Neural cell (in vitro differentiated cells): ENCODE data around the gene CASTOR1. TPM values are rescaled to one million over a fixed set of nuclear protein-coding genes. Genes with fewer than 3 reads are reported as not detected.

ENCODE experiments used
- H2AFZ ChIP-seq: fragments of 200-600, 300-800 bp; sonication (generic), shearing (Covaris generic); 2 replicates; pipeline ENCODE4 v1.6.0; 2014; ENCODE audit warnings: low read depth, mild to moderate bottlenecking, antibody characterized with exemption, low read length, moderate library complexity
- H3F3A ChIP-seq: fragments of 200-600 bp; shearing (Covaris generic); 2 replicates; pipeline ENCODE4 v1.6.1; 2016; ENCODE audit warnings: mild to moderate bottlenecking, moderate library complexity, mixed read lengths, antibody characterized with exemption, low read length; ENCODE audit not compliant: insufficient read depth, poor library complexity, severe bottlenecking
- H3K27ac ChIP-seq: fragments of 200-600, 300-800 bp; sonication (generic), shearing (Covaris generic); 2 replicates; pipeline ENCODE4 v1.5.1; 2014; ENCODE audit warnings: mild to moderate bottlenecking, low read length, moderate library complexity
- H3K27me3 ChIP-seq: fragments of 300-800, 200-600 bp; sonication (generic), shearing (Covaris generic); 2 replicates; pipeline ENCODE4 v1.6.0; 2014; ENCODE audit warnings: mild to moderate bottlenecking, low read depth, low read length, moderate library complexity; ENCODE audit not compliant: insufficient read depth
- H3K36me3 ChIP-seq: fragments of 300-800, 200-600 bp; sonication (generic), shearing (Covaris generic); 2 replicates; pipeline ENCODE4 v1.5.1; 2014; ENCODE audit warnings: mild to moderate bottlenecking, antibody characterized with exemption, low read length, moderate library complexity; ENCODE audit not compliant: insufficient read depth
- H3K4me2 ChIP-seq: fragments of 300-800, 200-600 bp; sonication (generic), shearing (Covaris generic); 2 replicates; pipeline ENCODE4 v1.6.0; 2014; ENCODE audit warnings: mild to moderate bottlenecking, low read length
- H3K4me3 ChIP-seq: fragments of 300-800, 200-600 bp; sonication (generic), shearing (Covaris generic); 2 replicates; pipeline ENCODE4 v1.5.1; 2014; ENCODE audit warnings: mild to moderate bottlenecking, low read length, moderate library complexity
- H3K79me2 ChIP-seq: fragments of 200-600 bp; shearing (Covaris generic); replicated peaks from 2 replicates; pipeline ENCODE4 v1.6.0; 2014; ENCODE audit warnings: mild to moderate bottlenecking, low read length, moderate library complexity; ENCODE audit not compliant: insufficient read depth
- H3K9ac ChIP-seq: fragments of 300-800, 200-600 bp; sonication (generic), shearing (Covaris generic); 2 replicates; pipeline ENCODE4 v1.6.1; 2016; ENCODE audit warnings: mild to moderate bottlenecking, low read length, mixed read lengths
- H3K9me2 ChIP-seq: fragments of 200-600 bp; shearing (Covaris generic); 2 replicates; pipeline ENCODE4 v1.6.1; 2016; ENCODE audit warnings: mild to moderate bottlenecking, low read length, mixed read lengths; ENCODE audit not compliant: insufficient read depth
- H3K9me3 ChIP-seq: fragments of 200-600, 300-800 bp; sonication (generic), shearing (Covaris generic); 2 replicates; pipeline ENCODE4 v1.6.1; 2016; ENCODE audit warnings: mild to moderate bottlenecking, mixed run types, low read length, moderate library complexity, mixed read lengths
- H4K20me1 ChIP-seq: fragments of 200-600 bp; shearing (Covaris generic); 2 replicates; pipeline ENCODE4 v1.6.1; 2016; ENCODE audit warnings: mild to moderate bottlenecking, mixed run types; ENCODE audit not compliant: insufficient read depth
- CTCF ChIP-seq: fragments of 450-650 bp; IDR thresholded peaks from 2 replicates; pipeline ENCODE4 v1.5.1; 2014; ENCODE audit warnings: antibody characterized with exemption, mild to moderate bottlenecking, moderate library complexity; ENCODE audit not compliant: poor library complexity, severe bottlenecking
- EP300 ChIP-seq: fragments of 450-650 bp; conservative IDR thresholded peaks from 2 replicates; pipeline ENCODE4 v1.6.1; 2014; ENCODE audit warnings: antibody characterized with exemption, mild to moderate bottlenecking, moderate library complexity; ENCODE audit not compliant: poor library complexity, severe bottlenecking
- EZH2 ChIP-seq: fragments of 200-600, 300-800 bp; shearing (Covaris generic), sonication (generic); IDR thresholded peaks from 2 replicates; pipeline ENCODE4 v1.6.1; 2014; ENCODE audit warnings: antibody characterized with exemption, low read length, borderline replicate concordance, mild to moderate bottlenecking; ENCODE audit not compliant: insufficient read depth, poor library complexity, severe bottlenecking
- MXI1 ChIP-seq: fragments of 450-650 bp; conservative IDR thresholded peaks from 2 replicates; pipeline ENCODE4 v1.6.1; 2014; ENCODE audit warnings: antibody characterized with exemption, mild to moderate bottlenecking; ENCODE audit not compliant: poor library complexity, severe bottlenecking
- POLR2AphosphoS5 ChIP-seq: IDR thresholded peaks from 2 replicates; pipeline ENCODE4 v1.6.1; 2012
- RAD21 ChIP-seq: fragments of 450-650 bp; conservative IDR thresholded peaks from 2 replicates; pipeline ENCODE4 v1.6.1; 2014; ENCODE audit warnings: antibody characterized with exemption, mild to moderate bottlenecking, moderate library complexity
- SMC3 ChIP-seq: fragments of 450-650 bp; conservative IDR thresholded peaks from 2 replicates; pipeline ENCODE4 v1.6.1; 2014; ENCODE audit warnings: antibody characterized with exemption, mild to moderate bottlenecking, moderate library complexity; ENCODE audit not compliant: poor library complexity
- TAF1 ChIP-seq: IDR thresholded peaks from 2 replicates; pipeline ENCODE4 v1.6.1; 2012; ENCODE audit warnings: low read depth
- polyA plus RNA-seq: library from polyadenylated mRNA; depleted of rRNA; stranded (reverse); fragments of >200 nt; gene quantifications from 2 replicates; pipeline ENCODE4 v1.2.3, GENCODE V29; 2014
- TF ChIP-seq, protein P1 (sequence below): IDR thresholded peaks from 2 replicates; pipeline ENCODE4 v1.6.1; 2012; ENCODE audit warnings: borderline replicate concordance

Gene CASTOR1
- polyA plus RNA-seq, 1 donor from 2014 or later: 2.2 TPM

- no peaks in the 10 kb centered on the region for H3K36me3 ChIP-seq
- TF ChIP-seq CTCF (no peak), POLR2AphosphoS5 (no peak), EP300 (no peak), RAD21 (no peak), SMC3 (no peak), MXI1 (no peak), TAF1 (no peak), EZH2 (no peak)
- TF ChIP-seq, protein P1, sequence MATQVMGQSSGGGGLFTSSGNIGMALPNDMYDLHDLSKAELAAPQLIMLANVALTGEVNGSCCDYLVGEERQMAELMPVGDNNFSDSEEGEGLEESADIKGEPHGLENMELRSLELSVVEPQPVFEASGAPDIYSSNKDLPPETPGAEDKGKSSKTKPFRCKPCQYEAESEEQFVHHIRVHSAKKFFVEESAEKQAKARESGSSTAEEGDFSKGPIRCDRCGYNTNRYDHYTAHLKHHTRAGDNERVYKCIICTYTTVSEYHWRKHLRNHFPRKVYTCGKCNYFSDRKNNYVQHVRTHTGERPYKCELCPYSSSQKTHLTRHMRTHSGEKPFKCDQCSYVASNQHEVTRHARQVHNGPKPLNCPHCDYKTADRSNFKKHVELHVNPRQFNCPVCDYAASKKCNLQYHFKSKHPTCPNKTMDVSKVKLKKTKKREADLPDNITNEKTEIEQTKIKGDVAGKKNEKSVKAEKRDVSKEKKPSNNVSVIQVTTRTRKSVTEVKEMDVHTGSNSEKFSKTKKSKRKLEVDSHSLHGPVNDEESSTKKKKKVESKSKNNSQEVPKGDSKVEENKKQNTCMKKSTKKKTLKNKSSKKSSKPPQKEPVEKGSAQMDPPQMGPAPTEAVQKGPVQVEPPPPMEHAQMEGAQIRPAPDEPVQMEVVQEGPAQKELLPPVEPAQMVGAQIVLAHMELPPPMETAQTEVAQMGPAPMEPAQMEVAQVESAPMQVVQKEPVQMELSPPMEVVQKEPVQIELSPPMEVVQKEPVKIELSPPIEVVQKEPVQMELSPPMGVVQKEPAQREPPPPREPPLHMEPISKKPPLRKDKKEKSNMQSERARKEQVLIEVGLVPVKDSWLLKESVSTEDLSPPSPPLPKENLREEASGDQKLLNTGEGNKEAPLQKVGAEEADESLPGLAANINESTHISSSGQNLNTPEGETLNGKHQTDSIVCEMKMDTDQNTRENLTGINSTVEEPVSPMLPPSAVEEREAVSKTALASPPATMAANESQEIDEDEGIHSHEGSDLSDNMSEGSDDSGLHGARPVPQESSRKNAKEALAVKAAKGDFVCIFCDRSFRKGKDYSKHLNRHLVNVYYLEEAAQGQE: no peak
- H3K4me2 ChIP-seq: no peak overlapping the region
- no peak overlapping the region for H3K27ac ChIP-seq
- H3F3A ChIP-seq: no peaks in the 10 kb centered on the region
- H3K79me2 ChIP-seq: no peaks in the 10 kb centered on the region
- H2AFZ ChIP-seq: no peak overlapping the region
- H3K4me3 ChIP-seq: no peak overlapping the region
- H3K27me3 ChIP-seq: no peaks in the 10 kb centered on the region
- no peaks in the 10 kb centered on the region for H3K9me3 ChIP-seq
- no peaks in the 10 kb centered on the region for H4K20me1 ChIP-seq
- H3K9ac ChIP-seq: no peak overlapping the region
- H3K9me2 ChIP-seq: no peaks in the 10 kb centered on the region
Observed at GRCh38 chr22:30314915-30315314, 25.6 kb upstream of the CASTOR1 start.

DNA sequence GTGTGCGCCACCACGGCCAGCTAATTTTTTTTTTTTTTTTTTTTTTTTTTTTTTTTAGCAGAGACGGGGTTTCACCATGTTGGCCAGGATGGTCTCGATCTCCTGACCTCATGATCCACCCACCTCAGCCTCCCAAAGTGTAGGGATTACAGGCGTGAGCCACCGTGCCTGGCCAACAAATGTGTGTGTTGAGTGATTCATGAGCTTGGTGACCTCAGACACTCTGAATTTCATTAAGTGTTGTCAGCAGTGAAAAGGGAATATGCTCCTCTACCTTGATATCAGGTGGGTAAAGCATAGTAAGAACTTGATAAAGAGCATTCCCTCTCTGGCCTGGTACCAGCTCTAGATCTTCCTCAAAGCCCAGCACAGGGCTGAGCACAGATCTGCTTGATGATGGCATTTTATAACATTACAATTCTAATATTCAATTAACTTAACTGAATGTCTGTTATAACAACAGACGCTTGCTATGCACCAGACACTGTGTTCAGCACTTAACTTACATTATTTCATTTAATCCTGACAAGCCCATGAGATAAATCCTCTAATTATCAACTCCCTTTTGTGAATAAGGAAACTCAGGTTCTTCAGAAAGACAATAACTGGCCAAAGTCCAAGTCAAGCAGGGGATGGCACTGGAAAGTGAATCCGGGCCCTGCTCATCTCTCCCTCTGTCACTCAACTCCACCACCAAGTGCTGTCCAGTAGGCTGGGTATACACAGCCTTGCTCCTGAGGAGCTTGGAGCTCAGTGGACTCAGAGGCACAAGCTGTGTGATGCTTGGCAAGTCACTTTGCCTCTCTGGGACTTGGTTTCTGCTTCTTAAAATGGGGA lies 24.4 kb upstream of the CASTOR1 start:
- Histone ChIP-seq H3K9me3 (no peaks in the 10 kb centered on the region), H3K79me2 (no peaks in the 10 kb centered on the region), H3F3A (no peaks in the 10 kb centered on the region), H3K27me3 (no peaks in the 10 kb centered on the region), H3K27ac (no peak overlapping the region), H3K4me2 (no peak overlapping the region), H3K9ac (no peak overlapping the region), H4K20me1 (no peaks in the 10 kb centered on the region), H3K36me3 (no peaks in the 10 kb centered on the region), H2AFZ (no peak overlapping the region), H3K4me3 (no peak overlapping the region), H3K9me2 (no peaks in the 10 kb centered on the region)
- TF ChIP-seq SMC3 (no peak), MXI1 (no peak), POLR2AphosphoS5 (no peak), CTCF (no peak), RAD21 (no peak), EZH2 (no peak), EP300 (no peak), TAF1 (no peak)
- TF ChIP-seq, protein P1: no peak
